BLaER1 (cell line): ENCODE results near the gene CFAP92.

Experiments
- H3K27ac ChIP-seq: shearing (Covaris generic); formaldehyde crosslinking; 2 replicates; pipeline ENCODE4 v1.8.1; 2022
- H3K27me3 ChIP-seq: shearing (Covaris generic); formaldehyde crosslinking; 2 replicates; pipeline ENCODE4 v1.8.1; 2022
- H3K36me3 ChIP-seq: shearing (Covaris generic); formaldehyde crosslinking; 2 replicates; pipeline ENCODE4 v1.8.1; 2022
- H3K4me1 ChIP-seq: shearing (Covaris generic); formaldehyde crosslinking; 2 replicates; pipeline ENCODE4 v1.8.1; 2022
- H3K4me2 ChIP-seq: shearing (Covaris generic); formaldehyde crosslinking; 2 replicates; pipeline ENCODE4 v1.8.1; 2022
- H3K4me3 ChIP-seq: shearing (Covaris generic); formaldehyde crosslinking; 2 replicates; pipeline ENCODE4 v1.8.1; 2022
- H3K9ac ChIP-seq: shearing (Covaris generic); formaldehyde crosslinking; 2 replicates; pipeline ENCODE4 v1.8.1; 2022
- H3K9me3 ChIP-seq: shearing (Covaris generic); formaldehyde crosslinking; 2 replicates; pipeline ENCODE4 v1.8.1; 2022
- H4K20me1 ChIP-seq: shearing (Covaris generic); formaldehyde crosslinking; 2 replicates; pipeline ENCODE4 v1.8.1; 2022
- Cebpa-rat ChIP-seq: shearing (Covaris generic); IDR thresholded peaks from 2 replicates; pipeline ENCODE4 v1.8.1; 2022

The CFAP92 gene

GRCh38 chr3:128969993-128970739 is 23.7 kb downstream of the CFAP92 start:
- no peaks in the 10 kb centered on the region for H3K36me3 ChIP-seq
- H3K4me1 ChIP-seq = peaks cover 35% of the 10 kb centered on the region
- TF ChIP-seq Cebpa-rat = no peak
- no peaks in the 10 kb centered on the region for H3K9me3 ChIP-seq
- no peak overlapping the region for H3K27ac ChIP-seq
- H3K27me3 ChIP-seq = no peaks in the 10 kb centered on the region
- H3K4me3 ChIP-seq = no peak overlapping the region
- H4K20me1 ChIP-seq = no peaks in the 10 kb centered on the region
- H3K9ac ChIP-seq = no peak overlapping the region
- H3K4me2 ChIP-seq = peak overlapping the region; percentile 41

GRCh38 chr3:128967748-128968355 is 26.0 kb downstream of the CFAP92 start:
- no peak for TF ChIP-seq Cebpa-rat
- H3K4me3 ChIP-seq = no peak overlapping the region
- no peak overlapping the region for H3K27ac ChIP-seq
- H3K36me3 ChIP-seq = no peaks in the 10 kb centered on the region
- no peaks in the 10 kb centered on the region for H3K27me3 ChIP-seq
- H4K20me1 ChIP-seq = no peaks in the 10 kb centered on the region
- no peak overlapping the region for H3K9ac ChIP-seq
- peaks cover 15% of the 10 kb centered on the region for H3K4me1 ChIP-seq
- no peak overlapping the region for H3K4me2 ChIP-seq
- no peaks in the 10 kb centered on the region for H3K9me3 ChIP-seq

- Histone ChIP-seq H4K20me1 (no peaks in the 10 kb centered on the region), H3K27me3 (no peaks in the 10 kb centered on the region), H3K9me3 (no peaks in the 10 kb centered on the region), H3K36me3 (no peaks in the 10 kb centered on the region), H3K4me3 (no peak overlapping the region), H3K9ac (no peak overlapping the region), H3K4me2 (no peak overlapping the region), H3K4me1 (peaks cover 5% of the 10 kb centered on the region), H3K27ac (no peak overlapping the region)
- no peak for TF ChIP-seq Cebpa-rat
These were observed 28.1 kb downstream of the CFAP92 start for GRCh38 chr3:128965818-128966217.

- Histone ChIP-seq H3K27me3 (no peaks in the 10 kb centered on the region), H3K27ac (no peak overlapping the region), H3K36me3 (no peaks in the 10 kb centered on the region), H3K9me3 (no peaks in the 10 kb centered on the region), H4K20me1 (no peaks in the 10 kb centered on the region), H3K4me2 (no peak overlapping the region), H3K9ac (no peak overlapping the region), H3K4me3 (no peak overlapping the region), H3K4me1 (no peaks in the 10 kb centered on the region)
- TF ChIP-seq Cebpa-rat = no peak
These were observed 28.6 kb downstream of the CFAP92 start for GRCh38 chr3:128965280-128965679.

- peaks cover 16% of the 10 kb centered on the region for H3K9me3 ChIP-seq
- TF ChIP-seq Cebpa-rat = no peak
- no peak overlapping the region for H3K4me3 ChIP-seq
- H3K4me1 ChIP-seq = peaks cover 3% of the 10 kb centered on the region
- H3K27me3 ChIP-seq = no peaks in the 10 kb centered on the region
- H3K27ac ChIP-seq = no peak overlapping the region
- no peaks in the 10 kb centered on the region for H4K20me1 ChIP-seq
- no peaks in the 10 kb centered on the region for H3K36me3 ChIP-seq
- H3K9ac ChIP-seq = no peak overlapping the region
- no peak overlapping the region for H3K4me2 ChIP-seq
These were observed 37.4 kb downstream of the CFAP92 start for GRCh38 chr3:128956440-128956839.

- Histone ChIP-seq H3K9ac (peak overlapping the region; percentile 52; the same call in 1 of the 2 replicates), H3K27me3 (no peaks in the 10 kb centered on the region), H4K20me1 (no peaks in the 10 kb centered on the region), H3K27ac (peak overlapping the region; percentile 51; the same call in 1 of the 2 replicates), H3K4me1 (peaks cover 22% of the 10 kb centered on the region), H3K4me3 (no peak overlapping the region), H3K4me2 (peak overlapping the region; percentile 74), H3K9me3 (peaks cover 8% of the 10 kb centered on the region; the same call in 1 of the 2 replicates), H3K36me3 (no peaks in the 10 kb centered on the region)
- no peak for TF ChIP-seq Cebpa-rat
These were observed 43.5 kb downstream of the CFAP92 start for GRCh38 chr3:128950223-128950938.

- TF ChIP-seq Cebpa-rat = no peak
- H3K4me2 ChIP-seq = no peak overlapping the region
- peaks cover 8% of the 10 kb centered on the region; the same call in 1 of the 2 replicates for H3K9me3 ChIP-seq
These were observed 44.7 kb downstream of the CFAP92 start for GRCh38 chr3:128949158-128949557.

GRCh38 chr3:128946411-128946810 is 47.5 kb downstream of the CFAP92 start:
- no peak overlapping the region for H3K4me2 ChIP-seq

More at GRCh38 chr3:128949158-128949557, 44.7 kb downstream of the CFAP92 start:
- no peaks in the 10 kb centered on the region for H4K20me1 ChIP-seq
- peaks cover 22% of the 10 kb centered on the region for H3K4me1 ChIP-seq
- H3K9ac ChIP-seq = no peak overlapping the region
- no peak overlapping the region for H3K4me3 ChIP-seq
- no peak overlapping the region for H3K27ac ChIP-seq
- no peaks in the 10 kb centered on the region for H3K36me3 ChIP-seq
- no peaks in the 10 kb centered on the region for H3K27me3 ChIP-seq

GRCh38 chr3:128945878-128946175 is 48.0 kb downstream of the CFAP92 start:
- no peak overlapping the region for H3K4me3 ChIP-seq
- H3K4me2 ChIP-seq = no peak overlapping the region
- no peak overlapping the region for H3K9ac ChIP-seq
- H3K4me1 ChIP-seq = peaks cover 13% of the 10 kb centered on the region
- no peaks in the 10 kb centered on the region for H3K9me3 ChIP-seq
- no peaks in the 10 kb centered on the region for H4K20me1 ChIP-seq
- no peaks in the 10 kb centered on the region for H3K27me3 ChIP-seq
- H3K27ac ChIP-seq = no peak overlapping the region
- H3K36me3 ChIP-seq = no peaks in the 10 kb centered on the region
- no peak for TF ChIP-seq Cebpa-rat

More at GRCh38 chr3:128946411-128946810, 47.5 kb downstream of the CFAP92 start:
- no peak overlapping the region for H3K4me3 ChIP-seq
- H3K27ac ChIP-seq = no peak overlapping the region
- H3K27me3 ChIP-seq = no peaks in the 10 kb centered on the region
- no peak overlapping the region for H3K9ac ChIP-seq
- peaks cover 19% of the 10 kb centered on the region for H3K4me1 ChIP-seq
- TF ChIP-seq Cebpa-rat = no peak
- H4K20me1 ChIP-seq = no peaks in the 10 kb centered on the region
- no peaks in the 10 kb centered on the region for H3K9me3 ChIP-seq
- no peaks in the 10 kb centered on the region for H3K36me3 ChIP-seq
